GM23338 (cell line): ENCODE results near the gene GABRR2. TPM values are rescaled to one million over a fixed set of nuclear protein-coding genes. Genes with fewer than 3 reads are reported as not detected.

ENCODE experiments used
- ATAC-seq: fragments of 200-7000 bp; cut with Tn5 transposase; 3 replicates; pipeline ENCODE4 v1.9.1; 2020
- DNase-seq: peaks from one replicate; pipeline ENCODE4 v3.0.0-alpha.2; 2015; ENCODE audit warnings: low spot score
- H2AFZ ChIP-seq: fragments of 200-600 bp; sonication (generic); 2 replicates; pipeline ENCODE4 v1.8.0; 2016; ENCODE audit warnings: antibody characterized with exemption, mild to moderate bottlenecking, moderate library complexity
- H3F3A ChIP-seq: fragments of 200-600 bp; sonication (generic); replicated peaks from 2 replicates; pipeline ENCODE4 v1.8.0; 2017; ENCODE audit warnings: antibody characterized with exemption, mixed run types, low read depth
- H3K27ac ChIP-seq: fragments of 200-600 bp; sonication (generic); 2 replicates; pipeline ENCODE4 v1.6.1; 2016; ENCODE audit warnings: low read depth
- H3K27me3 ChIP-seq: fragments of 200-600 bp; sonication (generic); 2 replicates; pipeline ENCODE4 v1.8.0; 2016; ENCODE audit warnings: mild to moderate bottlenecking, mixed run types, moderate library complexity; ENCODE audit not compliant: insufficient read depth
- H3K36me3 ChIP-seq: fragments of 200-600 bp; sonication (generic); 2 replicates; pipeline ENCODE4 v1.8.0; 2016; ENCODE audit warnings: mild to moderate bottlenecking; ENCODE audit not compliant: insufficient read depth
- H3K4me1 ChIP-seq: fragments of 200-600 bp; sonication (generic); 2 replicates; pipeline ENCODE4 v1.8.0; 2016; ENCODE audit warnings: mild to moderate bottlenecking, moderate library complexity; ENCODE audit not compliant: insufficient read depth
- H3K4me2 ChIP-seq: fragments of 200-600 bp; sonication (generic); 2 replicates; pipeline ENCODE4 v1.7.1; 2017; ENCODE audit warnings: mixed run types
- H3K4me3 ChIP-seq: fragments of 200-600 bp; sonication (generic); 2 replicates; pipeline ENCODE4 v1.6.1; 2016; ENCODE audit warnings: mixed run types
- H3K79me2 ChIP-seq: fragments of 200-600 bp; sonication (generic); replicated peaks from 2 replicates; pipeline ENCODE4 v1.8.0; 2017; ENCODE audit warnings: mild to moderate bottlenecking; ENCODE audit not compliant: insufficient read depth
- H3K9me2 ChIP-seq: fragments of 200-600 bp; sonication (generic); 2 replicates; pipeline ENCODE4 v1.8.0; 2017; ENCODE audit not compliant: insufficient read depth
- H4K20me1 ChIP-seq: fragments of 200-600 bp; sonication (generic); replicated peaks from 2 replicates; pipeline ENCODE4 v1.8.0; 2017; ENCODE audit warnings: mild to moderate bottlenecking; ENCODE audit not compliant: insufficient read depth
- H3K27ac Mint-ChIP-seq: 2 replicates; pipeline ENCODE4 v1.8.0; 2020; ENCODE audit warnings: inconsistent platforms, mild to moderate bottlenecking, moderate library complexity, mixed read lengths
- H3K27me3 Mint-ChIP-seq: 3 replicates; pipeline ENCODE4 v1.8.0; 2022; ENCODE audit warnings: low read depth, mild to moderate bottlenecking, moderate library complexity, mixed read lengths, inconsistent platforms; ENCODE audit not compliant: insufficient read depth, poor library complexity
- H3K36me3 Mint-ChIP-seq: 3 replicates; pipeline ENCODE4 v1.8.0; 2021; ENCODE audit warnings: low read depth, mild to moderate bottlenecking, inconsistent platforms, moderate library complexity, mixed read lengths
- H3K4me1 Mint-ChIP-seq: 3 replicates; pipeline ENCODE4 v1.8.0; 2020; ENCODE audit warnings: mild to moderate bottlenecking, inconsistent platforms, mixed read lengths
- H3K4me3 Mint-ChIP-seq: 3 replicates; pipeline ENCODE4 v1.8.0; 2021; ENCODE audit warnings: moderate library complexity, mild to moderate bottlenecking, inconsistent platforms, mixed read lengths
- H3K9me3 Mint-ChIP-seq: 3 replicates; pipeline ENCODE4 v1.8.0; 2020; ENCODE audit warnings: moderate library complexity, mild to moderate bottlenecking, inconsistent platforms, mixed read lengths
- CREB1 ChIP-seq: fragments of 250-450 bp; sonication (Bioruptor Pico); IDR thresholded peaks from 2 replicates; pipeline ENCODE4 v1.5.0; 2020; ENCODE audit warnings: low read depth, mild to moderate bottlenecking, moderate library complexity
- CTCF ChIP-seq, 2 experiments: fragments of 200-600 bp in 1 of 2; sonication (generic) in 1 of 2; conservative IDR thresholded peaks; 2 replicates each; pipeline versions ENCODE4 v1.5.1 to v1.6.1; 2016 to 2017; ENCODE audit warnings: antibody characterized with exemption in 2 of 2, low read depth in 2 of 2, mild to moderate bottlenecking in 2 of 2, moderate library complexity in 1 of 2
- EZH2 ChIP-seq: fragments of 200-600 bp; sonication (generic); IDR thresholded peaks from one replicate; pipeline ENCODE4 v1.8.0; 2017; ENCODE audit warnings: antibody characterized with exemption, mild to moderate bottlenecking, low read depth; ENCODE audit not compliant: unreplicated experiment
- EZH2phosphoT487 ChIP-seq: fragments of 200-600 bp; sonication (generic); IDR thresholded peaks from one replicate; pipeline ENCODE4 v1.8.1; 2018; ENCODE audit warnings: antibody characterized with exemption; ENCODE audit not compliant: unreplicated experiment
- JUNB ChIP-seq: IDR thresholded peaks from one replicate; pipeline ENCODE4 v1.6.1; 2016; ENCODE audit warnings: antibody characterized with exemption; ENCODE audit not compliant: unreplicated experiment
- STAT1 ChIP-seq: IDR thresholded peaks from one replicate; pipeline ENCODE4 v1.6.1; 2016; ENCODE audit warnings: antibody characterized with exemption; ENCODE audit not compliant: unreplicated experiment
- ZNF331 ChIP-seq: fragments of 250-450 bp; sonication (Bioruptor Pico); IDR thresholded peaks from 2 replicates; pipeline ENCODE4 v1.5.0; 2020; ENCODE audit warnings: low read depth, mild to moderate bottlenecking, moderate library complexity
- ZNF462 ChIP-seq: fragments of 250-450 bp; sonication (Bioruptor Pico); IDR thresholded peaks from 2 replicates; pipeline ENCODE4 v1.5.0; 2020; ENCODE audit warnings: mild to moderate bottlenecking, moderate library complexity
- polyA plus RNA-seq: library from polyadenylated mRNA; unstranded; fragments of >200 nt; fragmentation: Nextera tagmentation; extraction: Ambion mirVana; gene quantifications from 2 replicates; pipeline ENCODE4 v1.2.1, GENCODE V29; 2016
- total RNA-seq: library from RNA; depleted of rRNA; stranded (reverse); fragments of >200 nt; shearing (Covaris generic); gene quantifications from 2 replicates; pipeline ENCODE4 v1.2.3, GENCODE V29; 2014

Gene GABRR2
- total and polyA plus RNA-seq, 2 experiments from 2014 or later = not detected

GRCh38 chr6:89359561-89359960, 44.5 kb upstream of the GABRR2 start:
- Histone ChIP-seq H3F3A (no peaks in the 10 kb centered on the region; the same call in 1 of the 2 replicates), H3K36me3 (no peaks in the 10 kb centered on the region), H3K4me1 (0 out of 2 replicates have a peak, but pooled peaks cover 4% of the 10 kb centered on the region), H3K4me3 (no peak overlapping the region), H4K20me1 (no peaks in the 10 kb centered on the region), H2AFZ (no peak overlapping the region), H3K27me3 (0 out of 2 replicates have a peak, but pooled peaks cover 3% of the 10 kb centered on the region), H3K27ac (no peak overlapping the region), H3K79me2 (no peaks in the 10 kb centered on the region), H3K9me2 (no peaks in the 10 kb centered on the region), H3K4me2 (no peak overlapping the region)
- Mint-ChIP-seq H3K36me3 (no peaks in the 10 kb centered on the region), H3K27ac (no peak overlapping the region), H3K27me3 (no peaks in the 10 kb centered on the region), H3K9me3 (no peaks in the 10 kb centered on the region), H3K4me1 (peaks cover 4% of the 10 kb centered on the region; the same call in 2 of the 3 replicates), H3K4me3 (no peak overlapping the region)
- TF ChIP-seq JUNB (no peak), CREB1 (CRISPR knock-in tag) (no peak), STAT1 (no peak), ZNF331 (CRISPR knock-in tag) (no peak)
- ATAC-seq = peak; percentile 77
- peak; percentile 13 for DNase-seq

DNA sequence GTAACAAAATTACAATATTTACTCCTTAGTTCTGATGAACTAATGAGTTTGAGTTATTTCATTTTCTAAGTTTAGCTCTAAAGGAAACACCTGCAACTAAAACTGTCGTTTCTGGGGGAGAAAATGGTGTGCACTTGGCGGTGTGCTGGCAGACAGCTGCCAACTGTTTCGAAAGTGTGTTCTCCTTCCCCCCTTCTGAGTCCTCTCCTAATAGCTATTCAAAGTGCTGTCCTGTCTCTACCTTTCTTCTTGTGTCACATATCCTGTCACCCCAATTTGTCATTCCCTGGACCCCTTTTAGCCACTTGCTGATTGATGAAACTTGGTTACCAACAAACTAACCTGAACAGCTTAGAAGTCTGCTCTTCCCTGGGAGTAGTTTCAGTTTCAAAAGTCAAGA, 42.3 kb upstream of the GABRR2 start:
- Histone ChIP-seq H3K9me2 (no peaks in the 10 kb centered on the region), H3K4me1 (0 out of 2 replicates have a peak, but pooled peaks cover 4% of the 10 kb centered on the region), H4K20me1 (no peaks in the 10 kb centered on the region), H3K79me2 (no peaks in the 10 kb centered on the region), H3F3A (no peaks in the 10 kb centered on the region; the same call in 1 of the 2 replicates), H3K36me3 (no peaks in the 10 kb centered on the region), H3K27me3 (peaks cover 15% of the 10 kb centered on the region), H3K27ac (no peak overlapping the region), H3K4me2 (no peak overlapping the region), H3K4me3 (no peak overlapping the region), H2AFZ (no peak overlapping the region)
- Mint-ChIP-seq H3K27me3 (peaks cover 14% of the 10 kb centered on the region), H3K36me3 (no peaks in the 10 kb centered on the region), H3K4me3 (no peak overlapping the region), H3K9me3 (no peaks in the 10 kb centered on the region), H3K4me1 (peaks cover 13% of the 10 kb centered on the region), H3K27ac (no peak overlapping the region)
- ATAC-seq (no peak), DNase-seq (no peak)
- TF ChIP-seq EZH2 (no peak), EZH2phosphoT487 (no peak), ZNF462 (CRISPR knock-in tag) (no peak), CREB1 (CRISPR knock-in tag) (no peak), CTCF (conservative IDR thresholded peaks at IDR 0.05; ENCODE audit: low read depth in 2 of 2) (no peak)
